Measurements from ENCODE around the gene RAB11FIP3. TPM values are rescaled to one million over a fixed set of nuclear protein-coding genes. Genes with fewer than 3 reads are reported as not detected.
A peak's percentile ranks its signal among the peaks of the same experiment; 100 is the strongest.

The RAB11FIP3 gene
- total and polyA plus RNA-seq, 9 of the 15 experiments (the other 6 are each of a cell fraction or from before 2014, with no cell fraction given) = 0.46 to 13.1 (median 4.3) TPM

DNA sequence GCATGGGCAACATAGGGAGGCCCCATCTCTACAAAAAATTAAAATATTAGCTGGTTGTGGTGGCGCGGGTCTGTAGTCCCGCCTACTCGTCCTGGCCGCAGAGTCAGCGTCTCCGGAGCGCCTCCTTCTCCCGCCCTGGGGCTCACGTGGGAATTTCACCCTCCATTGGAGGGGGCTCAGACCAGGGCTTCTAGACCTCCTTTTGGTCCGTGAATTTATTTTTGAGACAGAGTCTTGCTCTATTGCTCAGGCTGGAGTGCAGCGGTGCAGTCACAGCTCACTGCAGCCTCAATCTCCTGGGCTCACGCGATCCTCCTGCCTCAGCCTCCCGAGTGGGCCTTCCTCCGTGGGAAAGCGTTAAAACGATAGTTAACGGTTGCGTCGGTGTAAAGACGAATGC is 28.8 kb upstream of the RAB11FIP3 start (continued):
- no peak; the same call in 1 of the 2 replicates for TF ChIP-seq E2F1 (CRISPR knock-in tag; IDR thresholded peaks at IDR 0.05)
- peak; percentile 91 for TF ChIP-seq L3MBTL2 (IDR thresholded peaks at IDR 0.05)
- no peak for TF ChIP-seq ZNF324 (CRISPR knock-in tag; IDR thresholded peaks at IDR 0.05)
- TF ChIP-seq YY1 (IDR thresholded peaks at IDR 0.05; ENCODE audit: borderline replicate concordance in 1 of 3, control insufficient read depth in 1 of 3, extremely low read depth in 1 of 3, insufficient read depth in 3 of 3, insufficient read length in 1 of 3, insufficient replicate concordance in 2 of 3, low read depth in 1 of 3, low read length in 2 of 3) = peak in 1 of 3 experiments; percentile 73
- no peak for TF ChIP-seq ZNF586 (CRISPR knock-in tag; conservative IDR thresholded peaks at IDR 0.05)
- no peak for TF ChIP-seq SIN3B (IDR thresholded peaks at IDR 0.05; ENCODE audit: low read depth)
- no peak for TF ChIP-seq PKNOX1 (IDR thresholded peaks at IDR 0.05)
- TF ChIP-seq, protein P1, sequence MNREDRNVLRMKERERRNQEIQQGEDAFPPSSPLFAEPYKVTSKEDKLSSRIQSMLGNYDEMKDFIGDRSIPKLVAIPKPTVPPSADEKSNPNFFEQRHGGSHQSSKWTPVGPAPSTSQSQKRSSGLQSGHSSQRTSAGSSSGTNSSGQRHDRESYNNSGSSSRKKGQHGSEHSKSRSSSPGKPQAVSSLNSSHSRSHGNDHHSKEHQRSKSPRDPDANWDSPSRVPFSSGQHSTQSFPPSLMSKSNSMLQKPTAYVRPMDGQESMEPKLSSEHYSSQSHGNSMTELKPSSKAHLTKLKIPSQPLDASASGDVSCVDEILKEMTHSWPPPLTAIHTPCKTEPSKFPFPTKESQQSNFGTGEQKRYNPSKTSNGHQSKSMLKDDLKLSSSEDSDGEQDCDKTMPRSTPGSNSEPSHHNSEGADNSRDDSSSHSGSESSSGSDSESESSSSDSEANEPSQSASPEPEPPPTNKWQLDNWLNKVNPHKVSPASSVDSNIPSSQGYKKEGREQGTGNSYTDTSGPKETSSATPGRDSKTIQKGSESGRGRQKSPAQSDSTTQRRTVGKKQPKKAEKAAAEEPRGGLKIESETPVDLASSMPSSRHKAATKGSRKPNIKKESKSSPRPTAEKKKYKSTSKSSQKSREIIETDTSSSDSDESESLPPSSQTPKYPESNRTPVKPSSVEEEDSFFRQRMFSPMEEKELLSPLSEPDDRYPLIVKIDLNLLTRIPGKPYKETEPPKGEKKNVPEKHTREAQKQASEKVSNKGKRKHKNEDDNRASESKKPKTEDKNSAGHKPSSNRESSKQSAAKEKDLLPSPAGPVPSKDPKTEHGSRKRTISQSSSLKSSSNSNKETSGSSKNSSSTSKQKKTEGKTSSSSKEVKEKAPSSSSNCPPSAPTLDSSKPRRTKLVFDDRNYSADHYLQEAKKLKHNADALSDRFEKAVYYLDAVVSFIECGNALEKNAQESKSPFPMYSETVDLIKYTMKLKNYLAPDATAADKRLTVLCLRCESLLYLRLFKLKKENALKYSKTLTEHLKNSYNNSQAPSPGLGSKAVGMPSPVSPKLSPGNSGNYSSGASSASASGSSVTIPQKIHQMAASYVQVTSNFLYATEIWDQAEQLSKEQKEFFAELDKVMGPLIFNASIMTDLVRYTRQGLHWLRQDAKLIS (CRISPR knock-in tag; IDR thresholded peaks at IDR 0.05) = no peak
- no peak for TF ChIP-seq CTCF (IDR thresholded peaks at IDR 0.05 in 2 of 3, conservative IDR thresholded peaks at IDR 0.05 in 1 of 3; ENCODE audit: insufficient read depth in 2 of 3, low read depth in 1 of 3, low read length in 3 of 3)
- TF ChIP-seq STAG1 (CRISPR knock-in tag; IDR thresholded peaks at IDR 0.05; ENCODE audit: borderline replicate concordance) = no peak
- TF ChIP-seq TAF1 (IDR thresholded peaks at IDR 0.05; ENCODE audit: control insufficient read depth, extremely low read depth, insufficient read depth, low read length, severe bottlenecking) = peak; percentile 29
- TF ChIP-seq, protein P2, sequence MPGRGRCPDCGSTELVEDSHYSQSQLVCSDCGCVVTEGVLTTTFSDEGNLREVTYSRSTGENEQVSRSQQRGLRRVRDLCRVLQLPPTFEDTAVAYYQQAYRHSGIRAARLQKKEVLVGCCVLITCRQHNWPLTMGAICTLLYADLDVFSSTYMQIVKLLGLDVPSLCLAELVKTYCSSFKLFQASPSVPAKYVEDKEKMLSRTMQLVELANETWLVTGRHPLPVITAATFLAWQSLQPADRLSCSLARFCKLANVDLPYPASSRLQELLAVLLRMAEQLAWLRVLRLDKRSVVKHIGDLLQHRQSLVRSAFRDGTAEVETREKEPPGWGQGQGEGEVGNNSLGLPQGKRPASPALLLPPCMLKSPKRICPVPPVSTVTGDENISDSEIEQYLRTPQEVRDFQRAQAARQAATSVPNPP (IDR thresholded peaks at IDR 0.05; ENCODE audit: borderline replicate concordance, insufficient read depth, insufficient read length) = no peak
- TF ChIP-seq FOXA3 (CRISPR knock-in tag; conservative IDR thresholded peaks at IDR 0.05 in 1 of 2, IDR thresholded peaks at IDR 0.05 in 1 of 2) = no peak
- TF ChIP-seq NUFIP1 (IDR thresholded peaks at IDR 0.05; ENCODE audit: partially characterized antibody) = no peak
- peak; percentile 72; the same call in 1 of the 2 replicates for TF ChIP-seq GATAD2A (IDR thresholded peaks at IDR 0.05)

Measured in K562 (cell line).